ENCODE results near the gene CCDC175.

CCDC175 gene

GRCh38 chr14:59463787-59464485 lies 112.7 kb downstream of the CCDC175 start:
- Histone ChIP-seq H3K4me3 (replicated peaks; ENCODE audit: insufficient read depth, low read length) (peak overlapping the region; percentile 28; the same call in 1 of the 2 replicates), H3K27me3 (ENCODE audit: insufficient read depth, poor library complexity, severe bottlenecking) (no peaks in the 10 kb centered on the region), H3K27ac (replicated peaks) (no peak overlapping the region)
- TF ChIP-seq GABPA (IDR thresholded peaks at IDR 0.05; ENCODE audit: low read depth) (no peak), REST (IDR thresholded peaks at IDR 0.05; ENCODE audit: insufficient replicate concordance, low read depth) (no peak), POLR2AphosphoS5 (IDR thresholded peaks at IDR 0.05; ENCODE audit: low read depth) (no peak), SPI1 (IDR thresholded peaks at IDR 0.05; ENCODE audit: borderline replicate concordance, low read depth) (no peak), CTCF (IDR thresholded peaks at IDR 0.05; ENCODE audit: insufficient read depth, low read length) (no peak)
- DNase-seq (ENCODE audit: low read depth in 1 of 2, low spot score in 1 of 2): no peak

GRCh38 chr14:59461891-59462290 lies 114.7 kb downstream of the CCDC175 start:
- Histone ChIP-seq H3K27me3 (ENCODE audit: insufficient read depth, poor library complexity, severe bottlenecking) (no peaks in the 10 kb centered on the region), H3K27ac (replicated peaks) (no peak overlapping the region), H3K4me3 (replicated peaks; ENCODE audit: insufficient read depth, low read length) (no peak overlapping the region)
- TF ChIP-seq REST (IDR thresholded peaks at IDR 0.05; ENCODE audit: insufficient replicate concordance, low read depth): no peak
- no peak for TF ChIP-seq POLR2AphosphoS5 (IDR thresholded peaks at IDR 0.05; ENCODE audit: low read depth)
- no peak for TF ChIP-seq GABPA (IDR thresholded peaks at IDR 0.05; ENCODE audit: low read depth)
- no peak for TF ChIP-seq SPI1 (IDR thresholded peaks at IDR 0.05; ENCODE audit: borderline replicate concordance, low read depth)
- TF ChIP-seq CTCF (IDR thresholded peaks at IDR 0.05; ENCODE audit: insufficient read depth, low read length): no peak
- no peak for DNase-seq (ENCODE audit: low read depth in 1 of 2, low spot score in 1 of 2)

GRCh38 chr14:59460378-59460777 lies 116.2 kb downstream of the CCDC175 start:
- DNase-seq (ENCODE audit: low read depth in 1 of 2, low spot score in 1 of 2): no peak
- H3K27me3 ChIP-seq (ENCODE audit: insufficient read depth, poor library complexity, severe bottlenecking): no peaks in the 10 kb centered on the region
- H3K4me3 ChIP-seq (replicated peaks; ENCODE audit: insufficient read depth, low read length): no peak overlapping the region
- no peak overlapping the region for H3K27ac ChIP-seq (replicated peaks)
- TF ChIP-seq REST (IDR thresholded peaks at IDR 0.05; ENCODE audit: insufficient replicate concordance, low read depth) (no peak), POLR2AphosphoS5 (IDR thresholded peaks at IDR 0.05; ENCODE audit: low read depth) (no peak), SPI1 (IDR thresholded peaks at IDR 0.05; ENCODE audit: borderline replicate concordance, low read depth) (no peak), GABPA (IDR thresholded peaks at IDR 0.05; ENCODE audit: low read depth) (no peak), CTCF (IDR thresholded peaks at IDR 0.05; ENCODE audit: insufficient read depth, low read length) (no peak)

Measured in HL-60 (cell line).